Measurements from ENCODE around the gene ABCC11.
"Not testable (repeated sequence)": the region's sequence is repeated elsewhere in the genome, so short reads cannot be mapped to it uniquely, and the experiment has no call there.

ABCC11 gene

DNA sequence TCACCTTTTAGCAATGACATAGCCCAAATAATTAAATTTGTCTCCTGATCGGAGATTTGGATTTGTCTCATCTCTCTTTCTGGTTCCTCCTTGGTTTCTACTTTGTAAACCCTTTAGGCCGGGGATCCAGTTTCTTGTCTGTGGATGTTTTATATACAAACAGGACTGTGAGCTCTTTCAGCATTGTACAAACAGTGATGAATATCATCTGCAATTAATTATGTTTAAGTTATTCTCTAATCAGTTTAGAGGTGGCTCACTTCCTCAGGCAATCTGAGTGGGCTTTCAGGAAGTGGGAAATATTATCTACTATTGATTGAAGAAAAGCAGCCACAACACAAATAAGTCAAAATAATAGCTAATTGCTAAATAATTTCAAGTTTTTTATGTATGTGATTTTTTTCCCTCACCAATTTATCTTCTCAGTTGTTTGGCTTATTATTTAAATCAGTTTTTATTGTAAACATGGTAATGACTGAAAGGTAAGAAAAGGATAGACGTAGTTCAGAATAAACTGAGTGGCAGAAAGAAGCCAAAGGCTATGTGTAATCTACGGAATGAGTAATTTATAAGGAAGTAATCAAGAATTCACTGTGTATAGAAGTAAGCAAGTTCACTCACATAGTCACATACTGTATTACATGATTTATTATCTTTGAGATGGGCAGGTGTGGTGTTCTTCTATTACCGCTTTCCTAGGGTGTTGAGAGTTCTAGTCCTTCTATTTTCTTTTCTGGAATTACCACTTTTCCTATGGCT lies 3.4 kb upstream of the ABCC11 start:
- H3K4me3 ChIP-seq (ENCODE audit: low read depth, low read length), result no peak overlapping the region

DNA sequence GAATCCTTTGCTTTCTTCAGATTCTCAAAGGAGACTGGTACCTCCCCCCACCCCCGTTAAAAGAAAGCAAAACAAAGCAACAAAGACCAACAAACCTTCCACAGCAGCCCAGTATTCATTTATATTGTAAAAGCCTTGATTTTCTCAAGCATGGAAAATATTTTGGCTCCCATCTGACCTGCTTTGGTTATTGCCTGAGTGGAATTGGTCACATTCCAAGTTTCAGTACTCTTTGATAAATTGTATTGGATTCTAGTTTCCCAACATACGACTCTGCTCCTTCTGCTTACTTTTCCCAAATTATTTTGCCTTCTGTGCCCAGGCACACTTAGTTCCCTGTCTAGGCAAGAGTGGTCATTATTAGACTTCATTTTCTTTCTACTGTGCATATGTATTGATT lies 1.3 kb downstream of the ABCC11 start:
- no peak overlapping the region for H3K4me3 ChIP-seq (ENCODE audit: low read depth, low read length)

DNA sequence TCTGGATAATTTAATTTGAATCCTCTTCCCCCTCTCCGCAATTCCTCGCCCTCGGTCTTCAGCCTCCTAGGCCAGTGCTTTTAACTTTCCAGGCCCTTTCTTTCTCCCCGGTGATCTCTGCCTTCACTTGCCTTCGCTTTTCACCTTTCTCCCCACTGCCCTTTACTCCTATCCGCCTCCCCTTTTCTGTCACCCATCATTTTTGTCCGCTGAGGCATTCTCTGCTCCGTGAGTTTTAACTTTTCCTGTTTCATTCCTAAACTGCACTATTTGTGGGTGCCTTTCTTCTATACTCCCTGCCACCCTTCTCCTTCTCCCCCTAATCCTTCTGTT lies 2.5 kb downstream of the ABCC11 start:
- peak overlapping the region; percentile 86 for H3K4me3 ChIP-seq (ENCODE audit: low read depth, low read length)

DNA sequence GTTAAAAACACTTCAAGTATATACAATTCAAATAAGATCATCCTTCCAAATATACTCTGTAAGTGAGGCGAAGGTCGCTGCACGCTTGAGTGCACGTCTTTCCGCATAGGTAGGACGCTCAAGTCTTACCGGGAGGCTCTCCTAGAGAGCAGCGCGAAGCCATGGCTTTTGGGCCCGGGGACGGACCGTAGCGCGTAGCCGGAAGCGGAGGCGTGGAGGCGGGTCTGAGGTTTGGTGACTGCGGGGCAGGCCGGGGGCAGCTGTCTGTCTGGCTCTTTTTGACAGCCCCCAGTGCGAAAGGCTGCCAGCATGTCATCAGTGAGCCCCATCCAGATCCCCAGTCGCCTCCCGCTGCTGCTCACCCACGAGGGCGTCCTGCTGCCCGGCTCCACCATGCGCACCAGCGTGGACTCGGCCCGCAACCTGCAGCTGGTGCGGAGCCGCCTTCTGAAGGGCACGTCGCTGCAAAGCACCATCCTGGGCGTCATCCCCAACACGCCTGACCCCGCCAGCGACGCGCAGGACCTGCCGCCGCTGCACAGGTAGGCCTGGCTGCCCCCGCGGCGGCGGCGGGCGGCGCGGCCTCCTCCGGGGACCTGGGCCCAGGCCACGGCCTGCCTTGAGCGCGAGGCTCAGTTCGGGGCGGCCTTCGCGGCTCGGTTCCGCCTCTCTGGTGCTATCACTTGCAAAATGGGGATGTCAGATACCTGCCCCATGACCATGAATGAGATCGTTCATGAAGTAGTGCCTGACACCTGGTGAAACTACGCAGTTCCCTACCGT lies 3.1 kb downstream of the ABCC11 start, which contains the start of gene LONP2:
Gene LONP2 (plus strand): TSS at position 221 of the 783 bp plus-strand sequence. CDS start 89 bp downstream, at position 310.
- H3K4me3 ChIP-seq (ENCODE audit: low read depth, low read length), result peak within 1 kb of the TSS; percentile 86

DNA sequence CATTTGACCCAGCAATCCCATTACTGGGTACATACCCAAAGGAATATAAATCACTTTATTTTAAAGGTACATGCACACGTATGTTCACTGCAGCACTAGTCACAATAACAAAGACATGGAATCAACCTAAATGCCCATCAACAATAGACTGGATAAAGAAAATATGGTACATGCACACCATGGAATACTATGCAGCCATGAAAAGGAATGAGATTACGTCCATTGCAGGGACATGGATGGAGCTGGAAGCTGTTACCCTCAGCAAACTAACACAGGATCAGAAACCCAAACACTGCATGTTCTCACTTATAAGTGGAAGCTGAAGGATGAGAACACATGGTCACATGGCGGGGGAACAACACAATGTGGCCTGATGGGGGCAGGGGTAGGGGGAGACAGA lies 7.2 kb downstream of the ABCC11 start:
- not testable (repeated sequence) for H3K4me3 ChIP-seq (ENCODE audit: low read depth, low read length)

DNA sequence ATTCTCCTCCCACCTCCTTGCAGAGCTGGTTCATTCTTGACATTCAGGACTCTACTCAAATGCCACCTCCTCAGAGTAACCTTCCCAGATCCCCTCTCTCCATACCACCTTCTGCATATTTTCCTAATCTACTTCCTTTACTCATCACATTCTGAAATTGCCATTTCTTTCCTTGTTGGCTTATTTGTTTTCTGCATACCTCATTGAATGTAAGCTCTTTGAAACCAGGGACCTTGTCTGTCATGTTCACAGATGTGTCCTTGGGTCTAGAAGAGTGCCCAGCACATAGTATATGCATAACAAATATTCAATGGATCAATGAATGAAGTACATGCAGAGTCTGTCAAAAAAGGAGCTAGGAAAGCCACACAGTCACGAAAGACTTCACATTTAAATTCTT lies 11.1 kb downstream of the ABCC11 start:
- H3K4me3 ChIP-seq (ENCODE audit: low read depth, low read length), result no peak overlapping the region

DNA sequence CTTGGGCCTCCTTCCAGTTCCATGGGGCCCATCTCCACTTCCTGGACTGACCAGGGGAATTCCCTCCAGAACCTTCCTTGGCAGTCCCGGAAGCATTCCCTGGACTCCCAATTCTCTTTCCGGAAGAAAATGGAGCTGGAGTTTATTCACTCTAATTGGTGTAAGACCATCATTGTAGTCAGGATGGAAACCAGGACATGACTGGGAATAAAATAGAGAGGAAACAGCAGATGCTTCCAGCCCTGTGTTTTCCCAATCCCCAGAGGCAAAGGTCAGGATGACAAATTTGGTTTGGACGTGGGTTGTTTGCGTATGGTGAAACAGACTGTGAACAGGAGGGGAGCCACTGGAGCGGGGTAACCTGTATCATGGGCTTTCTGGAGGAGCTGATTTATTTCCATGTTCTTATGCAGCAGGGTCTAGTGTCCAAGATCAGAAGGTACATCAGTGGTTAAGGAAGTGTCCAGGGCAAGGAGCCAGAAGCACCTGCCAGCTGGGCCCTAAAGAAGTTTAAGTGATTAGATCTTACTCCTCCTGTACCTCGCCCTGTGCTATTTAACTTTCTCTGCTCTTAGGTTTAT lies 11.7 kb downstream of the ABCC11 start:
- no peak overlapping the region for H3K4me3 ChIP-seq (ENCODE audit: low read depth, low read length)

DNA sequence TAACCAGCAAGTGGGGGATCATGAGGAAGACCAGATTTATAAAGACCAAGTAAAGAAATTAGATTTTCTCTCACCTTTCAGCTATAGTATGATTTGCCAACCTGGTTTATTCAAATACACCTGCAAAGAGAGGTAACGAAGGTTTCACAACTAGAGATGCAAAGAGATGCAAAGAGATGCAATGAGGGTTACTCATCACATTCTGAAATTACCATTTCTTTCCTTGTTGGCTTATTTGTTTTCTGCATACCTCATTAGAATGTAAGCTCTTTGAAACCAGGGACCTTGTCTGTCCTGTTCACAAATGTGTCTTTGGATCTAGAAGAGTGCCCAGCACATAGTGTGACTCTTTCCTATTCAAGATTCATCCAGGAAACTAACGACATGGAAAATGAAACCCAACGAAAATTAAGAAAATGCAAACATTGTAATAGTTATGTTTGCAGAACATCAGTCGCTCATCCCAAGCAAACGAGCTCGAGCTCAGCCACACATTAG lies 12.2 kb downstream of the ABCC11 start:
- no peak overlapping the region for H3K4me3 ChIP-seq (ENCODE audit: low read depth, low read length)

DNA sequence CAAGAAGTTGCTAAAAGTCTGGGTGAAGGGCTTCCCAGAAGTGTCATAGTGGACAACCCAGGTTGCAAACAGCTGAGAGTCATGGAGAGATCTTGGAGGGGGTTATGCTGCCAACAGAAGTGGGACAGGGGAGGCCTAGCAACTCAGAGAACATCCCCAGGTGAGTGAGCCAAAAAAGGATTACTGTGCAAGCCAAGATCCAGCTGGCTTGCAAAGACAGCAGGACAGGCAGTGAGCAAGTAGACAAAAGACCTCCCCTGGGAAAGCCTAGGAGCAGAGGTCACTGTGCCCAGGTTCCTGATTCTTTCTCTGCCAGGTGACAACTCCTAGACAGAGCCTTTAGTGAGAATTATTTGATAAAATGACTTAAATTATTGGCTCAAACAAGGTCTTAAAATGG lies 12.7 kb downstream of the ABCC11 start:
- H3K4me3 ChIP-seq (ENCODE audit: low read depth, low read length), result no peak overlapping the region

DNA sequence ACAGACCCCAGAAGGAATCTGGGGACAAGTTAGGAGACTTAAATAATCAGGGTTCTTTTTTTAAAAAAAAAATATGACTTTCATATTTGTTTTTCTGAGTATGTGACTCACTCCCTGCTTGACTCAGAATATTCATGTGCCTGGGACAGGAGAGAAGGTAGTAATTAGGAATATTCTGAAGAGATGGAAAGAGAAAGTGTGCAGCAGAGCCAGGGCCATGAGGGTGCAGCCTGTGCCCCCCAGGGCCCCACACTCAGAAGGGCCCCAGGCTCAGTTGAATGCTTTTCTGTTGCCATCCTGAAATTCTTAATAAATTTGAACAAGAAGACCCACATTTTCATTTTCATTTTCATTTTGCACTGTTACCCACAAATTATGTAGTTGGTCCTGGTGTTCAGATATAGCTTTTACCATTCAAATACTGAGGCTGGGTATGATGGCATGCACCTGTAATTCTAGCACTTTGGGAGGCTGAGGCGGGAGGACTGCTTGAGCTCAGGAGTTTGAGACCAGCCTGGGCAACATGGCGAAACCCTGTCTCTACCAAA lies 14.8 kb downstream of the ABCC11 start:
- no peak overlapping the region for H3K4me3 ChIP-seq (ENCODE audit: low read depth, low read length)

DNA sequence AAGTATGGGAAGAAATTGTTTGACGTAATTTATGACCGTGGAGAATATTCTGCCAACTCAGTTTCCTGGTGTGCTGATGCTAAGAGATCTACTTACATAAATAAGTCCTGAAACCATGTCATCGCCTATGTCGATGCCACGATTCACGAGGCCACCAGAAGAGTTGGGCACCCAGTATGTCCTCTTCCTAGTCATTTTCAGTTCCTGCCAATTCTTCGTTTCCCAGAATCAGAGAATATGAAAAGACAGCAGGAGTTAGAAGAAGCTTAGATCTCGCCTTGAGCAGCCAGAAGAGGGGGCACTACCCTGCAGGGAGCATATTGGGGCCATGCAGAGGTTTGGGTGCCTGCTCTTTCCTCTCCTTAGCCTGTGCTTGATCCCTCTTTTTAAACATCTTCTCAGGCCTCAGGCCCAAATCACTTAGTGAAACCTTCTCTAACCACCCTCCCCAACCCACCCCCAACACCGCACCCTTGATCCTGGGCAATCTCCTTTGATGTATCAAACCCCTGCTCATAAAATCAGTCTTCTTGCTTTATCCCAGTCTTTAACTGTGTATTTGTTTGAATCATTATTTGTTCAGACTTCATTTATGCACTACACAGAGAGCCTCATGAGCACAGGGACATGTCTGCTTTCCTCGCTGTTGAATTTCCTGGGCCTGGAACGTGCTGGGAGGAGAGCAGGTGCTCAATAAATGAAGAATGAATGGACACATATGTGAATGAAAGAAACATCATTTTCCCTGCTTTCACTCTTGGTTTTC lies 15.4 kb downstream of the ABCC11 start:
- H3K4me3 ChIP-seq (ENCODE audit: low read depth, low read length), result no peak overlapping the region

DNA sequence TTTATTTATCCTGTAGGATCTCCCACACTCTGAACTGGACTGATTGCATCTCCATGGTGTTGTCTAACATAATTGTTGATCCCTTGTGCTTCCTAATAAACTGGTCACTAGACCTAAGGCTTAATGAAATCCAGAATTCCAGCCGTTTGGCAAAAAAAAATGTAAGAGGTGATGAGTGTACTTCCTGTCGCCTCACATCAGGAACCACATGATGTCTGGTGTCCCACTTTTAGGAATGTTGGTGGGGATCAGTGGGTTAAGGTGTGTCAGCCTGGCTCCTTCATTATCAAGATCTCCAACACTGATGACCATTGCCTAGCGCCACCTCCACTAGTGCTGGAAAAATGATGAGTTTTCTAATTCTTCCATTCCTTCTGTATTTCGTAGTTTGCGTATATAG lies 21.9 kb downstream of the ABCC11 start:
- H3K4me3 ChIP-seq (ENCODE audit: low read depth, low read length), result no peak overlapping the region

DNA sequence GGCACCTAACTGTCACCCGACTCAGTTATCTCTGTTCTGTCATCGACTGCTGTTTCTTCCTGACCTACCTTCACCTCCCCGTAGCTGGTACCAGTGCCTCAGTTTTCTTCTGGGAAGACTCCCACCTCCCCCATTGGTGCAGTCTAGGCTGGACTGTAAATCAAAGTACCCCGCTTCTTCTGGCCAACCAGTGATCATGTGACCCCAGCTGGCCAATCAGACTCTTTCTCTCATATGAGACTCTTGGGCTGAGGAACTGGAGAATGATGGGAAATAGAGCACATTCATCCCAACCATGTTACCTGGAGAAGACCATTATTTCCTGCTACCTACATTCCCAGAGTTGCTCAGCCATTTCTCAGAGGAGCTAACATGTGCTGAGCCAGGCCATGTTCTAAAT lies 23.8 kb downstream of the ABCC11 start:
- no peak overlapping the region for H3K4me3 ChIP-seq (ENCODE audit: low read depth, low read length)

DNA sequence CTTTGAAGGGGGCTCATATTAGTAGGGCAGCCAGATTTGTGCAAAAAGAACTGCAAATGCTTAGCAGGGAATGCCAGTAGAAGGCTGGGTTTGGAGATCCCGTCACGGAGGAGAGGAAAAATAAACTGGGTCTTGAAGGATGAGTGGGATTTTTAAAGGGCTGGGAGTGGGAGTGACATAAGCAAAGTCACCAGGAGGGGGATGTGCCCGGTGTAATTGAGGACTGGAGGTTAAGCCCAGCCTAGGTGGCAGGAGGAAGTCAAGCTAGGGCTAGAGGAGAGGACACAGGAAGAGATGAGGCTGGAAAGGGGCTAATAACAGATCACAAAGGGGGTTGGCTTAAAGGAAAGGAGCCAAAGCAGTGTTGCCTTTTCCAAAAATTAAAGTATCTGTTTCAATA lies 26.4 kb downstream of the ABCC11 start:
- no peak overlapping the region for H3K4me3 ChIP-seq (ENCODE audit: low read depth, low read length)

DNA sequence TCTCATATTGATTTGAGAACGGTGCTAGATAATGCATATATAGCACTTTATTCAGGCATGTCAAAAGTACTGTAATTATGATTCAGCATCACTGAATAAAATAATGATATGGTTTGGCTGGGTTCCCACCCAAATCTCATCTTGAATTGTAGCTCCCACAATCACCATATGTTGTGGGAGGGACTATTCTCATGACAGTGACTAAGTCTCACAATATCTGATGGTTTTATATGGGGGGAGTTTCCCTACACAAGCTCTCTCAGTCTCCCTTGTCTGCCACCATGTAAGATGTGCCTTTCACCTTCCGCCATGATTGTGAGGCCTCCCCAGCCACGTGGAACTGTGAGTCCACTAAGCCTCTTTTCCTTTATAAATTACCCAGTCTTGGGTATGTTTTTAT lies 28.9 kb downstream of the ABCC11 start:
- H3K4me3 ChIP-seq (ENCODE audit: low read depth, low read length), result no peak overlapping the region

DNA sequence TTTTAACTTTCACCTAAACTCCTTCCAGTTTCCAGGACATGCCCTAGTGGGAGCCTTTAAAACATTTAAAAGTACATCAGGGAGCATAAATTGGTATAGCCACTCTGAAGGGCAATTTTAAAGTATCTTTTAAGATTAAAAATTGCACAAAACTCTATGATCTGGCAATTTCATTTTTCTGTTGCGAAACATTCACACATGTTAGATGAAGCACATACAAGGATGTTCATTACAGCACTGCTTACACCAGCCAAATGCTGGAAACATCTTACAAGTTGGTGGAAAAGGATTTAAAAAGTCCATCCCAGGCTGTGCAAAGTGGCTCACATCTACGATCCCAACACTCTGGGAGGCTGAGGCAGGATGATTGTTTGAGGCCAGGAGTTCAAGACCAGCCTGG lies 29.6 kb downstream of the ABCC11 start:
- H3K4me3 ChIP-seq (ENCODE audit: low read depth, low read length), result no peak overlapping the region

DNA sequence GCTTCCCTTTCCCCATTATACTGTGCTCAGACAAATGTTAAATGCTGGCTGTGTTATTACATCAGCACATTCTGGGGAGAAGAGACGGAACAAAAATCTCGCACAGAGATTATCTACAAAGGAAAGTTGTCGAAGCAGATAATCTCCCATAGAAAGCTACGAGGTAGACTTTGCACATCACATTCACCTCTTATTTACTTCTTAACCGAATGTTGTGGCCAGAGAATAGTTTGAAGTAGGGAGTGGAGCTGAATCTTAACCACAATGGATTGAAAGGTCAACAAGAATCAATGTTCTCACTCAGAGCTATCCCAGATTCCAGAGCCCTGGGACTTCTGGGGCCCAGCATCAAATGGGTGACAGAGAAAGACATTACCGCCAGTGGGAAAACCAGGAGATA lies 31.6 kb downstream of the ABCC11 start:
- no peak overlapping the region for H3K4me3 ChIP-seq (ENCODE audit: low read depth, low read length)

DNA sequence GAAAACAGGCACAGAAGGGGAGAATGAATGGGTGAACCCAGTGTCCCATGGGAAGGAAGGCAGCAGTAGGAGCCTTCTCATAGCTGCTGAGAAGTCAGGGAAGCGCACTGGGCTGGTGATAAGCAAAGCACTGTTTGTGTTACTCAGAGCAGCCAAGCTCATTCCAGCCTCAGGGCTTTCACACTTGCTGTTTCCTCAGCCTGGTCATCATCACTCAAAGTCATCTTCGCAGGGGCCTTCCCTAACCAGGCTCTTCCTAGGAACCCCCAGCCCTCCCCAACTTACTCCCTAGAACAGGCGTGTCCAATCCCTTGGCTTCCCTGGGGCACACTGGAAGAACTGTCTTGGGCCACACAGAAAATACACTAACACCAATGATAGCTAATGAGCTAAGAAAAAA lies 35.3 kb downstream of the ABCC11 start:
- H3K4me3 ChIP-seq (ENCODE audit: low read depth, low read length), result no peak overlapping the region

DNA sequence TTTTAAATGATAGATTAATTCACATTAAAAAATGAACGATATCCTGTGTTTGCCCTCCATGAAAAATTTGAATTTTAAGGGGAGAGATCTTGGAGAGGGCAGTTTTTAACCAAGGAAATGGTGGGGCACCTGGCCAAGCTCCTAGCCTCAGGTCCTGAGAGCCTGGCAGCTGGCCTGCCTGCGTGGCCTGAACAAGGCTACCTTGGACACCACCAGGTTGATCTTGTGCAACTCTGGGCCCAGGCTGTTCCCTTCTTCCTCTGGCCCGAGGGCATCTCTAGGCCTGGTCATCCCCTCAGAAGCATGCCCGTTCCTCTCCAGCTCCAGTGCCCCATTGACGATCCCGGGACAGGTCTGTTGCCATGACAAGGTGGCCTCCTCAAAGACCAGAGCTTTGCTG lies 36.6 kb downstream of the ABCC11 start:
- H3K4me3 ChIP-seq (ENCODE audit: low read depth, low read length), result no peak overlapping the region

DNA sequence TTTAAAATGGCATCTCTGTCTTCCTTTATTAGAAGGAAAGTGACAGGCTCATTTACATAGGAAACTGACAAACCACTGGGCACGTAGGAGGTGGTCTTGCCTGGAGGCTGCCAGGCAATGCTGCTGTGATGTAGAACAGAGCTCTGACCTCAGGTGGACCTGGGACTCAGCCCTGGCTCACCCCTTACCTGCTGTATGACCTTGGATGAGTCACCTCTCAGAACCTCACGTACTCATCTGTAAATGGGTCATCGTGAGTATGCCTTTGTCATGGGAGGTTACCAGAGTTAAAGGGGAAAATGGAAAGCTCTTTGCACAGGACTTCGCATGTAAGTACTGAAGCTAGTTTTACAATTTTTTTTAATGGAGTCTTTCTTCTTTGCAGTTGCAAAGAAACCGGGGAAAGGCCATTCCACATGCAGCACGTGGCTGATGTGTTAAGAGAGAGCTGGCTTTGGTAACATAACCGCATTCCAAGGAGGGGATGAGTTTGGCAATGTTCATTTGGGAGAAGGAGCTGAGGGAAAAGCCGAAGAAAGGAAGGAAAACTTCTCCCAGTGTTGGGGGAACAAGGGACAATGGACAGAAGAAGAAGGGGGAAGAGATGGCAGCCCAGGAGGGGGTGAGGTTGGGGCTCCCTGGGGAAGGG lies 40.6 kb downstream of the ABCC11 start:
- no peak overlapping the region for H3K4me3 ChIP-seq (ENCODE audit: low read depth, low read length)

DNA sequence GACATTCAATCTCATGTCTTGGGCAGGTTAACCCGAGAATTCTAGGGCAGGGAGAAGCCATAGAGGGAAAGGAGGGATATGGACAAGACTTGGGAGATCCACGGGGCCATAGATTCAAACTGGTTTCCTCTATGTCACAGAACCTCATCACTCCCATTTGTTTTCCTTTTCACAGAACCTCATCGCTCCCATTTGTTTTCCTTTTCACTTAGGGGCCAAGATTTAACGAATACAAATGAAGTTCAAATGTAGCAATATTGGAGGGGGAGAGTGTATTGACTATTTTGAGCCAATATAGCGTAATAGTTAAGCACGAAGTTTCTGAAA lies 42.6 kb downstream of the ABCC11 start:
- H3K4me3 ChIP-seq (ENCODE audit: low read depth, low read length), result no peak overlapping the region

Data from iPS-11a (cell line).